B cell (primary cell): ENCODE measurements around the gene ARL4C. TPM values are rescaled to one million over a fixed set of nuclear protein-coding genes. Genes with fewer than 3 reads are reported as not detected.

Experiments used
- ATAC-seq: fragments of 200-7000 bp; cut with Tn5 transposase; one replicate; pipeline ENCODE4 v1.10.0; 2021; ENCODE audit warnings: low read depth, mild to moderate bottlenecking, moderate number of reproducible peaks, moderate library complexity
- CTCF ChIA-PET: fragments of 350-600 bp; sonication (Branson Sonifier 250); formaldehyde crosslinking; loops from one replicate; lab custom pipeline; 2021; ENCODE audit warnings: antibody characterized with exemption, inconsistent platforms; lab: Charles Lee
- POLR2A ChIA-PET: fragments of 350-600 bp; sonication (Branson Sonifier 250); formaldehyde crosslinking; loops from one replicate; lab custom pipeline; 2021; ENCODE audit warnings: antibody characterized with exemption; lab: Charles Lee
- DNase-seq: peaks from one replicate; pipeline ENCODE4 v3.0.0; 2013
- H2AFZ ChIP-seq: 2 replicates; pipeline ENCODE4 v1.6.1; 2012; ENCODE audit warnings: mild to moderate bottlenecking, low read depth, low read length; ENCODE audit not compliant: insufficient read depth, poor library complexity, severe bottlenecking
- H3K27ac ChIP-seq, 2 donors: 1 replicate in 1 of 2; 2 replicates in 1 of 2; pipeline ENCODE4 v1.5.1; 2012 to 2013; ENCODE audit warnings: low read length in 2 of 2, mild to moderate bottlenecking in 2 of 2, moderate library complexity in 1 of 2
- H3K27me3 ChIP-seq, 4 experiments: fragments of 200-600 bp in 1 of 4; sonication (generic) in 1 of 4; replicated peaks in 1 of 4; 1 replicate in 2 of 4; 2 replicates in 2 of 4; pipeline versions ENCODE4 v1.6.1 to v1.7.0; 2013 to 2016; ENCODE audit warnings: low read length in 3 of 4, mild to moderate bottlenecking in 2 of 4, mixed read lengths in 1 of 4, moderate library complexity in 1 of 4; ENCODE audit not compliant: insufficient read depth in 4 of 4, control insufficient read depth in 3 of 4; ENCODE audit errors: control extremely low read depth in 1 of 4
- H3K36me3 ChIP-seq, 2 experiments: replicated peaks in 1 of 2; 1 replicate in 1 of 2; 2 replicates in 1 of 2; pipeline versions ENCODE4 v1.6.1 to v1.7.1; 2013; ENCODE audit warnings: low read length in 1 of 2; ENCODE audit not compliant: insufficient read depth in 2 of 2, control insufficient read depth in 1 of 2; ENCODE audit errors: control extremely low read depth in 1 of 2, extremely low read depth in 1 of 2
- H3K4me1 ChIP-seq, 2 donors: fragments of 200-600 bp in 1 of 2; sonication (generic) in 1 of 2; 1 replicate in 1 of 2; 2 replicates in 1 of 2; pipeline versions ENCODE4 v1.5.1 to v1.6.1; 2013 to 2017; ENCODE audit warnings: low read length in 2 of 2; ENCODE audit not compliant: control insufficient read depth in 2 of 2, insufficient read depth in 2 of 2
- H3K4me2 ChIP-seq: replicated peaks from 2 replicates; pipeline ENCODE3; 2012; ENCODE audit warnings: mild to moderate bottlenecking, low read depth, low read length; ENCODE audit not compliant: poor library complexity, severe bottlenecking
- H3K4me3 ChIP-seq, 5 experiments: fragments of 200-600 bp in 1 of 5; sonication (generic) in 1 of 5; 1 replicate in 3 of 5; 2 replicates in 2 of 5; pipeline versions ENCODE4 v1.5.1 to v1.7.0; 2011 to 2016; ENCODE audit warnings: low read length in 4 of 5, mild to moderate bottlenecking in 4 of 5, low read depth in 2 of 5, control low read depth in 1 of 5, moderate library complexity in 1 of 5; ENCODE audit not compliant: insufficient read depth in 1 of 5; ENCODE audit errors: control extremely low read depth in 1 of 5, extremely low read depth in 1 of 5
- H3K79me2 ChIP-seq: fragments of 200-600 bp; sonication (generic); one replicate; pipeline ENCODE4 v1.6.0; 2016; ENCODE audit warnings: low read length; ENCODE audit not compliant: control insufficient read depth, insufficient read depth
- H3K9ac ChIP-seq: fragments of 200-600 bp; sonication (generic); 2 replicates; pipeline ENCODE4 v1.6.1; 2017; ENCODE audit warnings: mild to moderate bottlenecking, low read length, moderate library complexity
- H3K9me3 ChIP-seq, 3 donors: one replicate each; pipeline versions ENCODE4 v1.6.1 to v1.7.1; 2013; ENCODE audit warnings: low read length in 2 of 3; ENCODE audit not compliant: control insufficient read depth in 2 of 3, insufficient read depth in 1 of 3; ENCODE audit errors: control extremely low read depth in 1 of 3
- H4K20me1 ChIP-seq: 2 replicates; pipeline ENCODE4 v1.6.0; 2012; ENCODE audit warnings: mild to moderate bottlenecking, low read length; ENCODE audit not compliant: insufficient read depth, control insufficient read depth, poor library complexity, severe bottlenecking
- H3K27ac Mint-ChIP-seq: one replicate; pipeline ENCODE4 v1.8.0; 2021; ENCODE audit warnings: mixed read lengths
- H3K27me3 Mint-ChIP-seq: one replicate; pipeline ENCODE4 v1.8.0; 2021; ENCODE audit warnings: mixed read lengths
- H3K4me1 Mint-ChIP-seq: one replicate; pipeline ENCODE4 v1.8.0; 2021; ENCODE audit warnings: mixed read lengths
- H3K4me3 Mint-ChIP-seq: one replicate; pipeline ENCODE4 v1.8.0; 2021; ENCODE audit warnings: mixed read lengths
- H3K9me3 Mint-ChIP-seq: one replicate; pipeline ENCODE4 v1.8.0; 2022; ENCODE audit warnings: mixed read lengths; ENCODE audit not compliant: insufficient read depth
- EZH2 ChIP-seq: IDR thresholded peaks from 2 replicates; pipeline ENCODE4 v1.6.1; 2012; ENCODE audit warnings: borderline replicate concordance, low read depth, mild to moderate bottlenecking, moderate library complexity, low read length; ENCODE audit not compliant: insufficient read depth, poor library complexity, severe bottlenecking
- WGBS: methylation state at CpG from one replicate; pipeline ENCODE4 v1.1.5; 2013; ENCODE audit warnings: missing lambda C conversion rate; ENCODE audit not compliant: insufficient coverage; 5-methylcytosine and 5-hydroxymethylcytosine counted together
- intact Hi-C: fragments of 100-400 bp; cut with micrococcal nuclease; formaldehyde crosslinking; loops from one replicate; pipeline ENCODE4 v1.10.0; 2022
- polyA plus RNA-seq: library from polyadenylated mRNA; depleted of rRNA; stranded (reverse); fragments of >200 nt; gene quantifications from 2 replicates; pipeline ENCODE4 v1.2.3, GENCODE V29; 2012
- total RNA-seq, 2 donors: library from RNA; stranded (reverse); fragments of 120-200 nt in 1 of 2; gene quantifications; 1 replicate in 1 of 2; 2 replicates in 1 of 2; pipeline versions ENCODE4 v1.2.3 to v1.2.4, GENCODE V29; 2013 to 2022
- TF ChIP-seq, protein P1 (sequence below): fragments of 200-600 bp; IDR thresholded peaks from one replicate; pipeline ENCODE4 v1.8.0; 2022; ENCODE audit warnings: antibody characterized with exemption, mild to moderate bottlenecking

Gene ARL4C
- total and polyA plus RNA-seq, 2 donors (not counting 1 experiment from before 2014, with no cell fraction given) = 20.2 to 22.5 TPM

GRCh38 chr2:234467289-234467688 is 29.6 kb downstream of the ARL4C start:
- no peak overlapping the region for H3K4me3 ChIP-seq
- DNase-seq (no peak), ATAC-seq (no peak)
- H3K9ac ChIP-seq = no peak overlapping the region
- H4K20me1 ChIP-seq = no peaks in the 10 kb centered on the region
- no peak overlapping the region for H3K27ac ChIP-seq
- intact Hi-C loops = no loop called here
- H3K27me3 ChIP-seq = no peaks in the 10 kb centered on the region
- H3K9me3 Mint-ChIP-seq = peaks cover 2% of the 10 kb centered on the region
- peaks cover 4% of the 10 kb centered on the region for H3K27me3 Mint-ChIP-seq
- no peaks in the 10 kb centered on the region for H3K79me2 ChIP-seq
- no peaks in the 10 kb centered on the region for H3K4me1 Mint-ChIP-seq
- H3K4me3 Mint-ChIP-seq = no peak overlapping the region
- H3K4me1 ChIP-seq = no peaks in the 10 kb centered on the region
- ChIA-PET CTCF (no interaction called here), POLR2A (no interaction called here)
- no peak overlapping the region for H2AFZ ChIP-seq
- TF ChIP-seq, protein P1, sequence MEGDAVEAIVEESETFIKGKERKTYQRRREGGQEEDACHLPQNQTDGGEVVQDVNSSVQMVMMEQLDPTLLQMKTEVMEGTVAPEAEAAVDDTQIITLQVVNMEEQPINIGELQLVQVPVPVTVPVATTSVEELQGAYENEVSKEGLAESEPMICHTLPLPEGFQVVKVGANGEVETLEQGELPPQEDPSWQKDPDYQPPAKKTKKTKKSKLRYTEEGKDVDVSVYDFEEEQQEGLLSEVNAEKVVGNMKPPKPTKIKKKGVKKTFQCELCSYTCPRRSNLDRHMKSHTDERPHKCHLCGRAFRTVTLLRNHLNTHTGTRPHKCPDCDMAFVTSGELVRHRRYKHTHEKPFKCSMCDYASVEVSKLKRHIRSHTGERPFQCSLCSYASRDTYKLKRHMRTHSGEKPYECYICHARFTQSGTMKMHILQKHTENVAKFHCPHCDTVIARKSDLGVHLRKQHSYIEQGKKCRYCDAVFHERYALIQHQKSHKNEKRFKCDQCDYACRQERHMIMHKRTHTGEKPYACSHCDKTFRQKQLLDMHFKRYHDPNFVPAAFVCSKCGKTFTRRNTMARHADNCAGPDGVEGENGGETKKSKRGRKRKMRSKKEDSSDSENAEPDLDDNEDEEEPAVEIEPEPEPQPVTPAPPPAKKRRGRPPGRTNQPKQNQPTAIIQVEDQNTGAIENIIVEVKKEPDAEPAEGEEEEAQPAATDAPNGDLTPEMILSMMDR = no peak
- WGBS = 96% methylated on average over 4 of the region's 4 CpGs
- H3K4me2 ChIP-seq = no peak overlapping the region
- H3K36me3 ChIP-seq = no peaks in the 10 kb centered on the region
- peaks cover 0 to 14% (median 0%) of the 10 kb centered on the region in 3 donors for H3K9me3 ChIP-seq
- H3K27ac Mint-ChIP-seq = no peak overlapping the region

GRCh38 chr2:234464291-234464645 is 32.6 kb downstream of the ARL4C start:
- no peak for TF ChIP-seq EZH2
- TF ChIP-seq, protein P1 = no peak
- no peak overlapping the region for H3K27ac Mint-ChIP-seq
- H3K9ac ChIP-seq = no peak overlapping the region
- no peaks in the 10 kb centered on the region for H3K9me3 Mint-ChIP-seq
- intact Hi-C loops = no loop called here
- CTCF ChIA-PET = interaction anchor here (1.0 to 1.2 kb wide), 2 partner anchors 10 to 19 kb away, joined by 3 read pairs; no protein-coding TSS in a partner anchor
- ATAC-seq = no peak
- H3K27ac ChIP-seq = no peak overlapping the region
- no peak overlapping the region for H3K4me3 ChIP-seq
- WGBS = 98% methylated on average over 6 of the region's 9 CpGs
- H3K9me3 ChIP-seq = peaks cover 0 to 6% (median 0%) of the 10 kb centered on the region in 3 donors
- H3K4me2 ChIP-seq = no peak overlapping the region
- no peak overlapping the region for H3K4me3 Mint-ChIP-seq
- H3K79me2 ChIP-seq = no peaks in the 10 kb centered on the region
- H3K27me3 Mint-ChIP-seq = peaks cover 4% of the 10 kb centered on the region
- peaks cover 3% of the 10 kb centered on the region for H3K4me1 Mint-ChIP-seq
- no peaks in the 10 kb centered on the region for H4K20me1 ChIP-seq
- H3K36me3 ChIP-seq = no peaks in the 10 kb centered on the region
- H2AFZ ChIP-seq = no peak overlapping the region
- H3K27me3 ChIP-seq = no peaks in the 10 kb centered on the region
- H3K4me1 ChIP-seq = peaks cover 0 to 8% of the 10 kb centered on the region in 2 donors
- POLR2A ChIA-PET = no interaction called here
- DNase-seq = no peak
